HTR-8/SVneo (cell line): ENCODE results near the gene NTM.

Source experiments
- DNase-seq: peaks from one replicate; pipeline ENCODE4 v3.0.0; 2011; ENCODE audit warnings: low spot score, mixed read lengths; ENCODE audit not compliant: insufficient read length
- FAIRE-seq: peaks from 2 replicates; lab custom pipeline; 2011; peaks lifted over from hg19 to GRCh38; lab: Jason Lieb, UNC

NTM gene

DNA sequence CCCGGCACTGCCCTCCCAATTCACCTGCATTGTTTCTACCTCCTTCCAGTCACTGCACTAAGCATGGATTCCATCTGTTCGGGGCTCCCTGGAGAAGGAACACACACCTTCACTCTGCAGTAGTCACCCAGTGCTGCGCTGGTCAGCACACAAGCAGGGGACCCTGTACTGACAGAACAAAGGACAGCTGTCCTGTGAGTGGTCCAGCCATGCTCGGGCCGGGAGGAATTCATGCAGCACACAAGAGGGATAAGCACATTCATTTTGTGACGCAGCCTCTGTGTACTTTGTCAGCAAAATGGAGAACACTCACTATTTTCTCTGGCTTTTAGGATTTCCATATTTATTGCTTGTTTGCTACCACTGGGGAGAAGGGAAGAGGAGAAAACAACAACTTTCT lies 167.3 kb downstream of the NTM start:
- FAIRE-seq: no peak

DNA sequence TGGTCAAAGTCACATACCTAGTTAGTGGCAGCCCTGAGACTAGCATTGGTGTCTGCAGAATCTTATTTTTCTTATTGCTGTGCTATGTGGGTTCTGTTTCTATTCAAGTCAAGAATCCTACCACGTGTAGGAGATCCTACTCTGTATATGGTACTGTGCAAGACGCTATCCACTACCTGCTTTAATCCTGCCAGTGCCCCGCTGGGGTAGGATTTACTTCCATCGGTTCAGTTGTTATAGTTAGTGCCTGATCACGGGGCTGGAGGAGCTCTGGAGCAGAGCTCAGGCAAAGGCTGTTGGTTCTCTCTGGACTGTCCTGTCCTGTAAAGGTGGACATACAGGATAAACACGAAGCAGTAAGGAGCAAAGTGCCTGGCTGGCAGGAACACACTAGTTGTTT lies 167.9 kb downstream of the NTM start:
- DNase-seq (no peak), FAIRE-seq (no peak)

More for the DNA sequence above, 167.3 kb downstream of the NTM start:
- DNase-seq: no peak

DNA sequence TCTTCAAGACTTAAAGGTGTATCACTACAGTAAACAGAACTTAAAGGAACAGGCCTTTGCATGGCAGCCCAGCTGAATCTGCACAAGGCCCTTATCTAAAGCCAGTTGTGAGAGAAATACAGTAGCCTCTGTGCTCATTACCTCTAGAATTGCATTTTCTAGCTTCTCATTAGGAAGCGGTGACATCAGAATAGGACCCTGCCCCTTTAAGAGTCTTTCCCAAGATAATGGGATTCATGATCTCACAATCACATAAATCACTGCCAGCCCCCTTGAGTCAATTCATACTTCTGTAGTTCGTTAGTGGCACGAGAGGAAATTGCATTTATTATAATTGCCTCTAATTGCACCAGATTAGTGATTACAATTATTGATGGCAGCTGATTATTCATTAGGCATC lies 170.3 kb downstream of the NTM start:
- DNase-seq: no peak

GRCh38 chr11:131543389-131544025 lies 173.1 kb downstream of the NTM start:
- DNase-seq (no peak), FAIRE-seq (no peak)

More for the DNA sequence above, 170.3 kb downstream of the NTM start:
- FAIRE-seq: no peak

DNA sequence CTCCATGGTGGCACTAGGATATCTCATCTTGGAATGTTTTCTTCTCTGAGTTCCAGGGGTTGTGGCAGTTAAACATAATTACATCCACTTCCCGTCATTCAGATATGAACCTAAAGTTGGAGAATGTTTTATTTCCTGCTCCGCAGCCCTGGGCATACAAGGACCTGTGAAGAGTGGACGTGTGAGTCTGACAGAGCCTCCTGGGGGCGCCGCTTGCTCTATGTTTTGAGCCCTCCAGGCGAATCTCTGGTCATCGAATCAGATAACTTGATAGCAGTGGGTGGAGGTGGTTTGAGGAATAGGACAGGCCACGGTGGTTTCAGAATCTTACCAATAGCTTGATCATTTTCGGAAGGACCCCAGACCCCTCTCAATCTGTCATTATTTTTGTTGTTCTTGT lies 174.2 kb downstream of the NTM start:
- DNase-seq (no peak), FAIRE-seq (no peak)

DNA sequence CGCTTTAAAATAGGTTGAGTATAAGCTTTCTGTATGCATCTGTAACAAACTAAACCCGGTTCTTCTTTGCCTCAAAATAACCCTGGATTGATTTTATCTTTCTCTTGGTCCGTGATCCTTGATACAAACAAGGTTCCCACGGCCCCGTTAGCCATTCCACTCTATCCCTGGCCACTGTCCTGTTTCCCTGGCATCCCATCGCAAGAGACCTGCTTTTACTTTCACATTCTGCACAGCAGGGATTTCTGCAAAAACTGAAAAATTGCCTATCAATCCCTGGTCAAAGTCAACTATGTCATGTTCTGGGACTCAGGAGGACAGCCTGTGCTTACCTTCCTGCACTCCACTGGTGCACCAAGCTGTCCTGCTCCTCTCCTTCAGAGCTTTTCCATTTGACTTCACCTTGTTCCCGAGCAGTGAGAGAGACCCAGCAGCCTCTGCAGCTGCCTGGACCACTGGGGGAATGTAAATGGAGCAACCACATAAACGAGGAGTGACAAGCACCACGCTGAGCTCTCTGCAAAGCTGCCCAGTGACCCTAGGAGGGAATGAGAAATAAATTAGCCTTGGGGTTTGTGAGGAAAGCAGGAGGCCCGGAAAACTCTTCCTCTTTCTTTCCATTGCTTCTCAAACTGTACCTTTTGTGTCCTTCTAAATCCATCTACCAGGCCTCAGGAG lies 175.9 kb downstream of the NTM start:
- DNase-seq: no peak
- no peak for FAIRE-seq

DNA sequence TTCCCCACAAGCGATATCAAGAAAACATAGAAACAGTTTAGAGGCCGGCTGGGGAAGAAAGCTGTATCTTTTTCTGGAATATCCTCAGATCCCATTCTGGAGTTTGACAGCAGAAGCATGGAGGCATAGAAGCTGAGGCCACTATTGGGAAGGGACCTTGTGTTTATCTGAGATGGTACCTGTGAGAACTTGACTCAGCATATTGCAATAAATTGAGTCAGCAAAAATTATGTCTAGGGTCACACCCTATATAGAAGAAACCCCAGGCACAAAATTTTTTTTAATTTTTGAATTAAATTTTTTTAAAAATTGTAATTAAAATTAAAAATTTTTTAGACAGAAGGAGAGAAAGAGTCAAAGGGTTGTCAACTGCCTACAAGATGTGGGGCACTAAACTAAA lies 178.7 kb downstream of the NTM start:
- DNase-seq (no peak), FAIRE-seq (no peak)

- FAIRE-seq (no peak), DNase-seq (no peak)
Observed at GRCh38 chr11:131549770-131550169, 179.4 kb downstream of the NTM start.

- no peak for FAIRE-seq
Observed at GRCh38 chr11:131560287-131560686, 189.9 kb downstream of the NTM start.

GRCh38 chr11:131561501-131561900 lies 191.1 kb downstream of the NTM start:
- FAIRE-seq: no peak

More at GRCh38 chr11:131560287-131560686, 189.9 kb downstream of the NTM start:
- DNase-seq: no peak

DNA sequence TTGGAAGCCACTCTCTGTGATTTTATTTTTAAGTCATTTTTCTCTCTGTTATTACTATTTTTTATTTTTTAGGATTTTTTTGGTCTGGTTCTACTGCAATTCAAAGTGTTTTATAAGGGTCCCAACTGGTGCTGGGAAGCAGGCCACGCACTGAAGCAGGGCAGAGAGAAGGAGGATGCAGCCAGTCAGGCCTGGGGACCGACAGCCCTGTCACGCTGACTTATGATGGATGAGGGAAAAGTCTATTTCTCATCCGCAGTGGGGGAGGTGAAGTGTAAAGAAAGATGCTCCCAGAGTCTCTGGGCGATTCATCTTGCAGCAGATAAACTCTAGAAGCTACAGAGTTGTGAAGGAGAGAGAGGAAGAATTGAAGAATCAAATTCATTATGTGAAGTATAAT lies 191.6 kb downstream of the NTM start:
- no peak for DNase-seq
- FAIRE-seq: no peak

More at GRCh38 chr11:131561501-131561900, 191.1 kb downstream of the NTM start:
- no peak for DNase-seq

GRCh38 chr11:131568318-131568717 lies 197.9 kb downstream of the NTM start:
- DNase-seq: no peak
- no peak for FAIRE-seq

DNA sequence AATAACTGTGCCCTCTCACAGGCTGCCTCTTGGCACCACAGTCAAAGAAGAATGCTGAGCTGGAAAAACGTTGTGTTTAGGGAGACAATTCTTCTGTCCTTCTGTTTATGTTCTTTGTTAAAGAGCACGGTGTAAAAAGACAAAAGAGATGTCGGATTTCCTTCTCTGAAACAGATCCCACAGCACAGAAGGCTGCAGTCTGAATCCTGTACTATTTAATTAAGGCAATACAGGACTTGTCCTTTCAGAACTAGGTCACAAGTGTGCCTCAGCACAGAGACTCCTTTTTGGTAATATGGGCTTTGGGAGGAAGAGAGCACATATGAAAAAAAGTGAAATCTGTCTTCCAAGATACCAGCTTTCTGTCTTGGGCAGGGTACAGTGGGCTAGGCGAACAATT lies 201.2 kb downstream of the NTM start:
- FAIRE-seq: no peak

GRCh38 chr11:131572423-131572822 lies 202.0 kb downstream of the NTM start:
- no peak for FAIRE-seq

More for the DNA sequence above, 201.2 kb downstream of the NTM start:
- DNase-seq: no peak

DNA sequence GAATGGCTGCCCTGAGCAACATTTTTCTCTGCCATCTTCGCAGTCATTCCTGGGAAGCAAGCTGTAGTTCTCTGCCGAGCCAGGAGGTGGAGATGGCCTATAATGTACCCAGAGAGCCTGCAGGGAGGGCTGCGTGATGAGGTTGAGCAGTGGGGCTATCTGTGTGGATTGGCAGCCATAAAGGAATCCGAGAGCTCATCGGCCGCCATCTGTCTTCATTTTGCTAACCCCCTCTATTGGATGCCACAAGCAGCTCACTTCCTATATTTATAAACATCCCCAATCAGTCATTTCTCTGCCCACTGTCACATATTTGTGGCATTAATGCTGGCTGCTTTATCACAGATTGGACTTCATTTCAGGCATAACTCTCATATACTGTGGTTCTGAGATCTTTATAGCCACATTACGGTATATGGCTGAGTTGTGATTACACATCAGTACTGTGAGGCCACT lies 209.5 kb downstream of the NTM start:
- DNase-seq (no peak), FAIRE-seq (no peak)

More at GRCh38 chr11:131572423-131572822, 202.0 kb downstream of the NTM start:
- DNase-seq: no peak

- no peak for DNase-seq
- FAIRE-seq: no peak
Observed at GRCh38 chr11:131580476-131580875, 210.1 kb downstream of the NTM start.

- DNase-seq (no peak), FAIRE-seq (no peak)
Observed at GRCh38 chr11:131581046-131581445, 210.6 kb downstream of the NTM start.

DNA sequence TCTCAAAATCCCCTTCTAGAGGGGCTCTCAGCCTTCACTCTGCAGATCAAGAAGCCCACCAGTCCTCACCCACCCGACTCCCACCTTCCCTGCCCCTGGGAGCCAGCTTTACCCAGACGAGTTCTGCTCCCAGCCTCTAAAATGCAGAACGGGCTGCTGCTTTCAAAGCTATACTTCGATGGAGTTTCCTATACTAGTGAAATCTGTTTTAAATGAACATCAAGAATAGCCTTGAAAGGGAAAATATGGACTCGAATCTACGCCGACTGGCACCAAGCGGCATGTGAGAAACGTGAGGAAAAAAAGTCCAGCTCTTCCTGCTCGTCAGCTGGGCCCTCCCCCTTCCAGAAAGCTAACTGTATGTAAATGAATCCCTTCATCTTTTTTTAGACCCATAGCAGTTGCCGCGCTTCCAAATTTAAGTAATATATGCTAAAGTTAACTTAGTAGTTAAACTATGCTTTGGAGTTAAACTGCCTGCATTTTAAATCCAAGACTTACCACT lies 211.7 kb downstream of the NTM start:
- DNase-seq (no peak), FAIRE-seq (no peak)

GRCh38 chr11:131583421-131583820 lies 213.0 kb downstream of the NTM start:
- no peak for DNase-seq
- no peak for FAIRE-seq

GRCh38 chr11:131583938-131584337 lies 213.5 kb downstream of the NTM start:
- FAIRE-seq (no peak), DNase-seq (no peak)

DNA sequence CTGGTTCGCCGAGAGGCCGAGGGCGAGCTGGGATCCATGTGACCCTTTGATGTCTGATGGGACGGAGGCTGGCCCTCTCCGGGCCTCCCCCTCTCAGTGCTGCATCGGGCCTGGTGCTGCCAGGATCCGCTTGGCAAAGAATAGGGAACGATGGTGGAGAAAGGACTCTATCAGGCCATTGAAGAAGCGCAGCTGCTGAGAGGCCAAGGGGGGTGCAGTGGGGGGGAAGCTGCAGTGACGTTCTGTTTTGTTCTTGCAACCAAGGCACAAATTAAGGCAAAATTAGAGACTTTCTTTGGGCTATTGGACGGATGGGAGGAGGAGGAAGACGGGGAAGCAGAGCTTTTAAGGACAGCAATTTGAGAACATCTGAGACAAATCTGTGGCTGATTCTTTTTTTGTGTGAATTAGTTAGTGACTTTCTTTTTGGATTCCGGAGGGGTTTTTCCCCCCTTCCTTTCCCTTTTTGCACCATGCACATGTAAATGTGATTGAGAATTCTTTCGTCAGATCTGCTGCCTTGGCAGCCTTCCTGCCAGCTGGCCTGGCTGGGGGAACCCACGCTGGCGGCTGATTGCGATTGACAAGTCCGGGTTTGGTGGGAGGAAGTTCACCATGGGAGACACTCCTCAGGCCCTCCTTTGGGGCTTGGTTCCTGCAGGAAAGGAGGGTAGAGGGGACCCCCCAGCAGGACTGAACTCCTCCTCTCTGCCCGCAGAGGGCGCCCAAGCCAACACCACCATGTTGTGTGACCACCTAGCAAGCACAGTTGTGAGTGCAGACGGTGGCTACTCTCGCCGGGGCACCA lies 214.6 kb downstream of the NTM start:
- FAIRE-seq (no peak), DNase-seq (no peak)
